ENCODE data around the gene SART3. TPM values are rescaled to one million over a fixed set of nuclear protein-coding genes. Genes with fewer than 3 reads are reported as not detected.
A peak's percentile ranks its signal among the peaks of the same experiment; 100 is the strongest.
"Not testable (repeated sequence)": the region's sequence is repeated elsewhere in the genome, so short reads cannot be mapped to it uniquely, and the experiment has no call there.

Gene SART3
- total and polyA plus RNA-seq, 8 donors: 11.7 to 106 (median 51.1) TPM

DNA sequence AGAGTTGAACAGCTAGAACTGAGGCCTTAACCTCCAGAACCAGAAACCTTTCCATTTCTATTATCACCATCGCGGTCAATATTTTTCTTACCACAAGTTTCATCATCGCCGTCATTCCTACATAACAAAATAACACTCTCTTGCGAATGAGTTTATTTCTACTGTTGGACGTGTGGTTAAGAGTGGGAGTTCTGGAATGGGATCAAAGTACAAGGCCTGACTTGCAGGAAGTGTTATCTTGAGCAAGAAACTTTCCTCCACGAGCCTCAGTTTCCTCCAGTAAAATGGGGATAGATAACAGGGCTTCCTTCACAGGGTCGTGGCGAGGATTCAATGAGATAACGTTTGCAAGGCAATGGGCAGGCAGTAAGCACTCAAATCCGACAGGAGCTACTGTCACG, 652 bp downstream of the SART3 start:
- Histone ChIP-seq H3K4me3 (peak overlapping the region; percentile 88 to 99 (median 97)), H3K9me3 (no peaks in the 10 kb centered on the region), H3K36me3 (peaks cover 4 to 37% (median 25%) of the 10 kb centered on the region in 4 donors), H3K27ac (peak overlapping the region in 4 of 5 donors; percentile 87 to 96 (median 90)), H3K27me3 (no peaks in the 10 kb centered on the region), H3K4me1 (peaks cover 34 to 82% (median 73%) of the 10 kb centered on the region in 4 donors)
- DNase-seq: peak in 1 of 2 donors; percentile 36
- TF ChIP-seq EP300 (IDR thresholded peaks at IDR 0.05) (no peak), POLR2AphosphoS5 (IDR thresholded peaks at IDR 0.05) (no peak), POLR2A (IDR thresholded peaks at IDR 0.05) (no peak)
- TF ChIP-seq, protein P1, sequence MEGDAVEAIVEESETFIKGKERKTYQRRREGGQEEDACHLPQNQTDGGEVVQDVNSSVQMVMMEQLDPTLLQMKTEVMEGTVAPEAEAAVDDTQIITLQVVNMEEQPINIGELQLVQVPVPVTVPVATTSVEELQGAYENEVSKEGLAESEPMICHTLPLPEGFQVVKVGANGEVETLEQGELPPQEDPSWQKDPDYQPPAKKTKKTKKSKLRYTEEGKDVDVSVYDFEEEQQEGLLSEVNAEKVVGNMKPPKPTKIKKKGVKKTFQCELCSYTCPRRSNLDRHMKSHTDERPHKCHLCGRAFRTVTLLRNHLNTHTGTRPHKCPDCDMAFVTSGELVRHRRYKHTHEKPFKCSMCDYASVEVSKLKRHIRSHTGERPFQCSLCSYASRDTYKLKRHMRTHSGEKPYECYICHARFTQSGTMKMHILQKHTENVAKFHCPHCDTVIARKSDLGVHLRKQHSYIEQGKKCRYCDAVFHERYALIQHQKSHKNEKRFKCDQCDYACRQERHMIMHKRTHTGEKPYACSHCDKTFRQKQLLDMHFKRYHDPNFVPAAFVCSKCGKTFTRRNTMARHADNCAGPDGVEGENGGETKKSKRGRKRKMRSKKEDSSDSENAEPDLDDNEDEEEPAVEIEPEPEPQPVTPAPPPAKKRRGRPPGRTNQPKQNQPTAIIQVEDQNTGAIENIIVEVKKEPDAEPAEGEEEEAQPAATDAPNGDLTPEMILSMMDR (IDR thresholded peaks at IDR 0.05): no peak
- intact Hi-C loops (cut with DNase I; ENCODE audit: low total_unique reads): loop anchor here (10.0 kb wide), 1 partner anchor 244 kb away; no protein-coding TSS in a partner anchor
- 0 to 2% (median 1%) methylated on average over 12 of the region's 12 CpGs for WGBS, 5 donors

DNA sequence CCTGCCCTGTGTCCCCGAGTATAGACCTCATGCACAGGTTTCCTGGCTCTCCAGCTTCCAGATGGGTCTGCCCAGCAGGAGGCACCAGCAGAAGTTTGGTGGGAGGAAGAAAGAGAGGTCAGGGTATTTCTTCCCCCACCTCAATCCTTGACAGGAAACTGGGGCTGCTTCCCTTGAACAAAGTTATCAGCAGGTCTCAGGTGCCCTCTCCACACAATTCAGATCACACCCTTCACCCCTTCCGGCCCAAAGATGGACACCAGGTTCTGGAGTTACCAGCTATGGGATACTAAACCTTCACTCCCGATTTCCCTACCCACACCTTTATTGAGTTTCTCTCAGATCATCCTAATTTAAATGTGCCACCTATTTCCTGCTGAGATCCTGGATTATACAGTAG, 1.2 kb downstream of the SART3 start:
- TF ChIP-seq POLR2A (IDR thresholded peaks at IDR 0.05) (no peak), EP300 (IDR thresholded peaks at IDR 0.05) (no peak), POLR2AphosphoS5 (IDR thresholded peaks at IDR 0.05) (no peak)
- TF ChIP-seq, protein P1 (IDR thresholded peaks at IDR 0.05): no peak
- WGBS, 5 donors: 23 to 47% (median 33%) methylated on average over 3 of the region's 3 CpGs

GRCh38 chr12:108559007-108559655, 1.8 kb downstream of the SART3 start:
- Histone ChIP-seq H3K27ac (no peak overlapping the region), H3K9me3 (no peaks in the 10 kb centered on the region), H3K4me1 (peaks cover 34 to 82% (median 76%) of the 10 kb centered on the region in 4 donors), H3K4me3 (peak overlapping the region in 2 of 4 donors; percentile 99), H3K36me3 (peaks cover 0 to 25% (median 14%) of the 10 kb centered on the region in 4 donors), H3K27me3 (no peaks in the 10 kb centered on the region)
- intact Hi-C loops (cut with DNase I; ENCODE audit: low total_unique reads): no loop called here
- 65 to 76% (median 69%) methylated on average over 12 to 14 of the region's 14 CpGs for WGBS, 5 donors
- TF ChIP-seq POLR2A (IDR thresholded peaks at IDR 0.05) (no peak), EP300 (IDR thresholded peaks at IDR 0.05) (no peak), POLR2AphosphoS5 (IDR thresholded peaks at IDR 0.05) (no peak)
- TF ChIP-seq, protein P1 (IDR thresholded peaks at IDR 0.05): no peak
- no peak for DNase-seq

More for the DNA sequence above, 1.2 kb downstream of the SART3 start:
- Histone ChIP-seq H3K9me3 (no peaks in the 10 kb centered on the region), H3K27ac (peak overlapping the region in 2 of 5 donors; percentile 87 to 89), H3K4me1 (peaks cover 34 to 82% (median 75%) of the 10 kb centered on the region in 4 donors), H3K36me3 (peaks cover 4 to 32% (median 20%) of the 10 kb centered on the region in 4 donors), H3K4me3 (peak overlapping the region; percentile 88 to 99 (median 97)), H3K27me3 (no peaks in the 10 kb centered on the region)
- intact Hi-C loops (cut with DNase I; ENCODE audit: low total_unique reads): loop anchor here (10.0 kb wide), 1 partner anchor 245 kb away; no protein-coding TSS in a partner anchor
- DNase-seq: no peak

DNA sequence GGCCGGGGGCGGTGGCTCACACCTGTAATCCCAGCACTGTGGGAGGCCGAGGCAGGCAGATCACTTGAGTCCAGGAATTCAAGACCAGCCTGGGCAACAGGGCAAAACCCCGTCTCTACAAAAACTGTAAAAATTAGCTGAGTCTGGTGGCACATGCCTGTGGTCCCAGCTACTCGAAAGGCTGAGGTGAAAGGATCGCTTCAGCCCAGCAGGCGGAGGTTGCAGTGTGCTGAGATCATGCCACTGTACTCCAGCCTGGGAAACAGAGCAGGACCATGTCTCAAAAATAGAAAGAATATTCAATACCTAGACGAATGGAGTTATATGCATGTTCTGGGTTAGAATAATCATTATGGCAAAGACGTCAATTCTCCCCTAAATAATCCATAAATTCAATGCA, 5.6 kb downstream of the SART3 start:
- H3K27ac ChIP-seq; H3K27me3 ChIP-seq; H3K4me3 ChIP-seq; intact Hi-C loops (cut with DNase I; ENCODE audit: low total_unique reads); DNase-seq; H3K9me3 ChIP-seq: not testable (repeated sequence)
- peaks cover 28 to 97% (median 67%) of the 10 kb centered on the region in 4 donors for H3K4me1 ChIP-seq
- H3K36me3 ChIP-seq: peaks cover 0 to 25% (median 13%) of the 10 kb centered on the region in 4 donors
- 87 to 93% (median 91%) methylated on average over 9 of the region's 9 CpGs for WGBS, 5 donors

GRCh38 chr12:108553799-108554198, 7.2 kb downstream of the SART3 start:
- peaks cover 13 to 85% (median 55%) of the 10 kb centered on the region in 4 donors for H3K4me1 ChIP-seq
- intact Hi-C loops (cut with DNase I; ENCODE audit: low total_unique reads): no loop called here

More at GRCh38 chr12:108553799-108554198, 7.2 kb downstream of the SART3 start:
- no peak for DNase-seq
- H3K9me3 ChIP-seq: no peaks in the 10 kb centered on the region
- no peak overlapping the region for H3K27ac ChIP-seq
- 89 to 93% (median 90%) methylated on average over 5 of the region's 5 CpGs for WGBS, 5 donors
- peaks cover 0 to 29% (median 17%) of the 10 kb centered on the region in 4 donors for H3K36me3 ChIP-seq
- TF ChIP-seq EP300 (IDR thresholded peaks at IDR 0.05) (no peak), POLR2AphosphoS5 (IDR thresholded peaks at IDR 0.05) (no peak), POLR2A (IDR thresholded peaks at IDR 0.05) (no peak)
- TF ChIP-seq, protein P1 (IDR thresholded peaks at IDR 0.05): no peak
- H3K27me3 ChIP-seq: no peaks in the 10 kb centered on the region
- H3K4me3 ChIP-seq: no peak overlapping the region
